HCT116 (cell line): ENCODE measurements around the gene SCN10A. TPM values are rescaled to one million over a fixed set of nuclear protein-coding genes. Genes with fewer than 3 reads are reported as not detected.

Experiments used
- ATAC-seq: fragments of 200-7000 bp; cut with Tn5 transposase; 2 replicates; pipeline ENCODE4 v1.9.1; 2020; ENCODE audit warnings: mild to moderate bottlenecking, moderate library complexity
- BruUV-seq: library from RNA; stranded (reverse); fragments of 400-500 nt; replicated peaks from 2 replicates; lab custom pipeline; 2021; lab: Mats Ljungman, UMichigan
- CTCF ChIA-PET: fragments of 300-600 bp; sonication (Branson Sonifier 250); formaldehyde crosslinking; loops from one replicate; lab custom pipeline; 2021; ENCODE audit warnings: antibody characterized with exemption; lab: Charles Lee
- POLR2A ChIA-PET: fragments of 300-600, 350-600 bp; sonication (Branson Sonifier 250); formaldehyde crosslinking; loops from one replicate; lab custom pipeline; 2021; ENCODE audit warnings: antibody characterized with exemption; lab: Charles Lee
- RAD21 ChIA-PET, 2 experiments: fragments of 300-600 bp; sonication (Branson Sonifier 250); formaldehyde crosslinking; loops; one replicate each; lab custom pipeline; 2023; ENCODE audit warnings: low total read pairs in 2 of 2; ENCODE audit not compliant: uncharacterized antibody in 2 of 2, unreplicated experiment in 2 of 2, low non-redundant PET in 1 of 2; lab: Charles Lee
- DNase-seq: peaks from one replicate; pipeline ENCODE4 v3.0.0-alpha.2; 2010; ENCODE audit warnings: low read depth, low spot score
- H2AFZ ChIP-seq: fragments of 200-600 bp; shearing (Covaris generic), sonication (generic); 2 replicates; pipeline ENCODE4 v1.6.1; 2017; ENCODE audit warnings: low read depth, mixed run types, mixed read lengths, antibody characterized with exemption, low read length; ENCODE audit not compliant: poor library complexity, severe bottlenecking
- H3K27ac ChIP-seq: 2 replicates; pipeline ENCODE4 v1.5.1; 2012; ENCODE audit warnings: low read depth, low read length
- H3K27me3 ChIP-seq: fragments of 200-600 bp; sonication (generic); 2 replicates; pipeline ENCODE4 v1.6.1; 2016; ENCODE audit warnings: mixed run types, low read length, mixed read lengths; ENCODE audit not compliant: insufficient read depth
- H3K36me3 ChIP-seq, 2 experiments: fragments of 200-500 bp in 1 of 2; fragments of 200-600 bp in 1 of 2; sonication (Bioruptor generic) in 1 of 2; sonication (generic) in 1 of 2; 2 replicates each; pipeline versions ENCODE4 v1.5.1 to v1.6.1; 2014 to 2016; ENCODE audit warnings: low read length in 2 of 2, inconsistent platforms in 1 of 2, mixed read lengths in 1 of 2, mixed run types in 1 of 2; ENCODE audit not compliant: insufficient read depth in 2 of 2, control insufficient read depth in 1 of 2
- H3K4me1 ChIP-seq, 2 experiments: fragments of 200-600 bp in 1 of 2; sonication (generic) in 1 of 2; 2 replicates each; pipeline versions ENCODE4 v1.5.1 to v1.6.1; 2012 to 2017; ENCODE audit warnings: low read length in 2 of 2, inconsistent platforms in 1 of 2, mild to moderate bottlenecking in 1 of 2, mixed read lengths in 1 of 2, mixed run types in 1 of 2, moderate library complexity in 1 of 2; ENCODE audit not compliant: insufficient read depth in 2 of 2, control insufficient read depth in 1 of 2
- H3K4me2 ChIP-seq: fragments of 200-600 bp; sonication (generic); 2 replicates; pipeline ENCODE4 v1.6.1; 2017; ENCODE audit warnings: mixed run types, low read length, mixed read lengths
- H3K4me3 ChIP-seq, 2 experiments: fragments of 200-600 bp in 1 of 2; sonication (generic) in 1 of 2; replicated peaks in 1 of 2; 2 replicates each; pipeline ENCODE4 v1.5.1; 2011 to 2016; ENCODE audit warnings: low read length in 2 of 2, control low read depth in 1 of 2, low read depth in 1 of 2, mild to moderate bottlenecking in 1 of 2, mixed read lengths in 1 of 2, mixed run types in 1 of 2
- H3K79me2 ChIP-seq: fragments of 200-600 bp; sonication (generic); 2 replicates; pipeline ENCODE4 v1.6.1; 2017; ENCODE audit warnings: mild to moderate bottlenecking, mixed run types, low read length, moderate library complexity, mixed read lengths; ENCODE audit not compliant: insufficient read depth
- H3K9ac ChIP-seq: fragments of 200-600 bp; sonication (generic); 2 replicates; pipeline ENCODE4 v1.6.1; 2016; ENCODE audit warnings: low read length, mixed read lengths
- H3K9me2 ChIP-seq: fragments of 200-600 bp; sonication (generic), shearing (Covaris generic); 2 replicates; pipeline ENCODE4 v1.6.1; 2017; ENCODE audit warnings: mixed run types, mild to moderate bottlenecking, moderate library complexity; ENCODE audit not compliant: insufficient read depth
- H3K9me3 ChIP-seq, 2 experiments: fragments of 200-500 bp in 1 of 2; fragments of 200-600 bp in 1 of 2; sonication (Bioruptor generic) in 1 of 2; sonication (generic) in 1 of 2; 2 replicates each; pipeline ENCODE4 v1.6.1; 2014 to 2017; ENCODE audit warnings: low read length in 2 of 2, mixed read lengths in 2 of 2, inconsistent platforms in 1 of 2, low read depth in 1 of 2, mild to moderate bottlenecking in 1 of 2, mixed run types in 1 of 2, moderate library complexity in 1 of 2; ENCODE audit not compliant: control insufficient read depth in 1 of 2, insufficient read depth in 1 of 2
- H4K20me1 ChIP-seq: fragments of 200-600 bp; sonication (generic), shearing (Covaris generic); 2 replicates; pipeline ENCODE4 v1.6.1; 2017; ENCODE audit warnings: mixed run types, mild to moderate bottlenecking, moderate library complexity; ENCODE audit not compliant: insufficient read depth
- CBX3 ChIP-seq: IDR thresholded peaks from 2 replicates; pipeline ENCODE4 v1.6.1; 2012; ENCODE audit warnings: low read depth
- EZH2 ChIP-seq: fragments of 200-600 bp; sonication (generic); IDR thresholded peaks from 2 replicates; pipeline ENCODE4 v1.6.1; 2017; ENCODE audit warnings: antibody characterized with exemption, mixed run types
- EZH2phosphoT487 ChIP-seq: fragments of 200-600 bp; IDR thresholded peaks from 2 replicates; pipeline ENCODE4 v1.6.1; 2018; ENCODE audit warnings: antibody characterized with exemption, borderline replicate concordance
- JUND ChIP-seq: IDR thresholded peaks from 2 replicates; pipeline ENCODE4 v1.6.1; 2012
- POLR2A ChIP-seq: IDR thresholded peaks from 2 replicates; pipeline ENCODE4 v1.7.0; 2011; ENCODE audit warnings: borderline replicate concordance; ENCODE audit not compliant: insufficient read depth, insufficient read length; ENCODE audit errors: extremely low read depth
- POLR2AphosphoS5 ChIP-seq: IDR thresholded peaks from 2 replicates; pipeline ENCODE4 v1.6.1; 2011; ENCODE audit warnings: mild to moderate bottlenecking, low read depth, low read length, moderate library complexity
- RAD21 ChIP-seq: IDR thresholded peaks from 2 replicates; pipeline ENCODE4 v1.6.1; 2012; ENCODE audit warnings: low read depth, mild to moderate bottlenecking
- SIN3A ChIP-seq: IDR thresholded peaks from 2 replicates; pipeline ENCODE4 v1.6.1; 2012; ENCODE audit warnings: low read depth
- SP1 ChIP-seq: IDR thresholded peaks from 2 replicates; pipeline ENCODE4 v1.6.1; 2012; ENCODE audit warnings: low read depth
- SRF ChIP-seq: IDR thresholded peaks from 2 replicates; pipeline ENCODE4 v1.6.1; 2012; ENCODE audit warnings: low read depth
- TCF7L2 ChIP-seq: IDR thresholded peaks from 2 replicates; pipeline ENCODE4 v1.7.0; 2011; ENCODE audit warnings: borderline replicate concordance, inconsistent platforms; ENCODE audit not compliant: insufficient read depth, insufficient read length; ENCODE audit errors: extremely low read depth
- ZFX ChIP-seq: fragments of 450-650 bp; IDR thresholded peaks from 2 replicates; pipeline ENCODE4 v1.6.1; 2017
- intact Hi-C: fragments of 100-400 bp; cut with micrococcal nuclease; formaldehyde crosslinking; loops from 2 replicates; pipeline ENCODE4 v1.10.0; 2022
- total RNA-seq: library from RNA; stranded (reverse); gene quantifications from one replicate; pipeline ENCODE4 v1.2.1, GENCODE V29; 2021; ENCODE audit not compliant: unreplicated experiment
- TF ChIP-seq, protein P1 (sequence below): IDR thresholded peaks from 2 replicates; pipeline ENCODE4 v1.6.1; 2012
- TF ChIP-seq, protein P2 (sequence below): IDR thresholded peaks from 2 replicates; pipeline ENCODE4 v1.6.1; 2012
- TF ChIP-seq, protein P3 (sequence below): IDR thresholded peaks from 2 replicates; pipeline ENCODE4 v1.6.1; 2011; ENCODE audit warnings: mild to moderate bottlenecking, low read length, moderate library complexity; ENCODE audit not compliant: insufficient replicate concordance; ENCODE audit errors: extremely low read depth
- TF ChIP-seq, protein P4 (sequence below), 3 experiments: fragments of 200-600 bp in 1 of 3; sonication (generic) in 1 of 3; IDR thresholded peaks in 2 of 3; conservative IDR thresholded peaks in 1 of 3; 2 replicates each; pipeline ENCODE4 v1.5.1; 2012 to 2017; ENCODE audit warnings: low read depth in 2 of 3, low read length in 2 of 3, antibody characterized with exemption in 1 of 3, borderline replicate concordance in 1 of 3, control low read depth in 1 of 3, mild to moderate bottlenecking in 1 of 3, mixed read lengths in 1 of 3, mixed run types in 1 of 3, moderate library complexity in 1 of 3; ENCODE audit not compliant: insufficient read depth in 1 of 3

SCN10A gene
- total RNA-seq, 1 experiment from 2014 or later = not detected

DNA sequence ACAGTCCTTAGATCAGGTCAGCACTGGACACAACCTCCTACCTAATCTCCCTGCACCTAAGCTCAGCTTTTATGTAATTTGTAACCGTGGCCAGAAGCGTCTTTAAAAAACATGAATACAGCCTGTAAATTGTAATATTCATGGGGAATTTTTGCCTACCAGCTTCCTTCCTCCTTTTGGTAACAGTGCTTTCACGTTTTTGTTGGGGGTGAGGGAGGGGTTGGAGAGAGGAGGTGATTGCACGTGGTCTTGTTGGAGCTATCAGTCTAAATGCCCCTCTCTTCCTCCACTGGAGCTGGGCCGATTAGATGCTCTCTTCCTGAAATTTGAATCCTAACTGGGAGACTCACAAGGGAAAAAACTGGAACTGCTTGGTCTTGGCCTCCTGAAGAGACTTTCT lies 131.5 kb downstream of the SCN10A start:
- intact Hi-C loops = no loop called here
- no peak for TF ChIP-seq TCF7L2
- TF ChIP-seq SIN3A = no peak
- no peak for TF ChIP-seq POLR2A
- TF ChIP-seq, protein P1, sequence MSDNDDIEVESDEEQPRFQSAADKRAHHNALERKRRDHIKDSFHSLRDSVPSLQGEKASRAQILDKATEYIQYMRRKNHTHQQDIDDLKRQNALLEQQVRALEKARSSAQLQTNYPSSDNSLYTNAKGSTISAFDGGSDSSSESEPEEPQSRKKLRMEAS = no peak
- TF ChIP-seq, all 23 proteins: peak for 0
- peaks cover 32% of the 10 kb centered on the region for H3K27me3 ChIP-seq

DNA sequence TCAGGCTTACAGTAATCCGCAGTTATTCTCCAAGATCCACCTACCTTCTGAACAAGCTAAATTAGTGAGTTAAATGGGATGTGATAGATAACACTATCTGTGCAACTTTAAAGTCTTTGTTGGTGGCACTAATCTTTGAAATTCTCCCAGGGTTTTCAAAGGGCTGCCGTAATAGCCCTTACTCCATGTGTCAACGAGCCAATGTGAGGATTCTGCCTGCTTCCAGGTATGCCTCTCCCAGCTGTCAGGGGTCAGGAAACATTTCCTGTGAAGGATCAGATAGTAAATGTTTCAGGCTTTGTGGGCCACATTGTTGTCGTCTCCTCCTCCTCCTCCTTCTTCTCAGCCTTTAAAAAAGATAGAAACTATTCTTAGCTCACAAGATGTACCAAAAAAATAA lies 146.3 kb downstream of the SCN10A start:
- Histone ChIP-seq H4K20me1 (no peaks in the 10 kb centered on the region), H3K79me2 (no peaks in the 10 kb centered on the region), H3K9ac (no peak overlapping the region), H3K4me1 (no peaks in the 10 kb centered on the region), H3K36me3 (no peaks in the 10 kb centered on the region), H3K4me2 (no peak overlapping the region), H3K27ac (no peak overlapping the region), H3K9me2 (no peaks in the 10 kb centered on the region), H2AFZ (no peak overlapping the region), H3K9me3 (no peaks in the 10 kb centered on the region), H3K27me3 (no peaks in the 10 kb centered on the region), H3K4me3 (no peak overlapping the region)
- BruUV-seq = no TSS peak
- POLR2A ChIA-PET = no interaction called here
- TF ChIP-seq SRF (no peak), RAD21 (no peak), SP1 (no peak), POLR2A (no peak), JUND (no peak), TCF7L2 (no peak), EZH2phosphoT487 (no peak), EZH2 (no peak), ZFX (no peak), CBX3 (no peak), POLR2AphosphoS5 (no peak)
- TF ChIP-seq, protein P2, sequence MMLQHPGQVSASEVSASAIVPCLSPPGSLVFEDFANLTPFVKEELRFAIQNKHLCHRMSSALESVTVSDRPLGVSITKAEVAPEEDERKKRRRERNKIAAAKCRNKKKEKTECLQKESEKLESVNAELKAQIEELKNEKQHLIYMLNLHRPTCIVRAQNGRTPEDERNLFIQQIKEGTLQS = no peak
- TF ChIP-seq, protein P3, sequence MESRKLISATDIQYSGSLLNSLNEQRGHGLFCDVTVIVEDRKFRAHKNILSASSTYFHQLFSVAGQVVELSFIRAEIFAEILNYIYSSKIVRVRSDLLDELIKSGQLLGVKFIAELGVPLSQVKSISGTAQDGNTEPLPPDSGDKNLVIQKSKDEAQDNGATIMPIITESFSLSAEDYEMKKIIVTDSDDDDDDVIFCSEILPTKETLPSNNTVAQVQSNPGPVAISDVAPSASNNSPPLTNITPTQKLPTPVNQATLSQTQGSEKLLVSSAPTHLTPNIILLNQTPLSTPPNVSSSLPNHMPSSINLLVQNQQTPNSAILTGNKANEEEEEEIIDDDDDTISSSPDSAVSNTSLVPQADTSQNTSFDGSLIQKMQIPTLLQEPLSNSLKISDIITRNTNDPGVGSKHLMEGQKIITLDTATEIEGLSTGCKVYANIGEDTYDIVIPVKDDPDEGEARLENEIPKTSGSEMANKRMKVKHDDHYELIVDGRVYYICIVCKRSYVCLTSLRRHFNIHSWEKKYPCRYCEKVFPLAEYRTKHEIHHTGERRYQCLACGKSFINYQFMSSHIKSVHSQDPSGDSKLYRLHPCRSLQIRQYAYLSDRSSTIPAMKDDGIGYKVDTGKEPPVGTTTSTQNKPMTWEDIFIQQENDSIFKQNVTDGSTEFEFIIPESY = no peak
- TF ChIP-seq, protein P4, sequence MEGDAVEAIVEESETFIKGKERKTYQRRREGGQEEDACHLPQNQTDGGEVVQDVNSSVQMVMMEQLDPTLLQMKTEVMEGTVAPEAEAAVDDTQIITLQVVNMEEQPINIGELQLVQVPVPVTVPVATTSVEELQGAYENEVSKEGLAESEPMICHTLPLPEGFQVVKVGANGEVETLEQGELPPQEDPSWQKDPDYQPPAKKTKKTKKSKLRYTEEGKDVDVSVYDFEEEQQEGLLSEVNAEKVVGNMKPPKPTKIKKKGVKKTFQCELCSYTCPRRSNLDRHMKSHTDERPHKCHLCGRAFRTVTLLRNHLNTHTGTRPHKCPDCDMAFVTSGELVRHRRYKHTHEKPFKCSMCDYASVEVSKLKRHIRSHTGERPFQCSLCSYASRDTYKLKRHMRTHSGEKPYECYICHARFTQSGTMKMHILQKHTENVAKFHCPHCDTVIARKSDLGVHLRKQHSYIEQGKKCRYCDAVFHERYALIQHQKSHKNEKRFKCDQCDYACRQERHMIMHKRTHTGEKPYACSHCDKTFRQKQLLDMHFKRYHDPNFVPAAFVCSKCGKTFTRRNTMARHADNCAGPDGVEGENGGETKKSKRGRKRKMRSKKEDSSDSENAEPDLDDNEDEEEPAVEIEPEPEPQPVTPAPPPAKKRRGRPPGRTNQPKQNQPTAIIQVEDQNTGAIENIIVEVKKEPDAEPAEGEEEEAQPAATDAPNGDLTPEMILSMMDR (IDR thresholded peaks at IDR 0.05 in 2 of 3, conservative IDR thresholded peaks at IDR 0.05 in 1 of 3; ENCODE audit: borderline replicate concordance in 1 of 3, insufficient read depth in 1 of 3, low read depth in 2 of 3, low read length in 2 of 3) = no peak
- TF ChIP-seq, protein P1 = no peak
- DNase-seq = no peak
- CTCF ChIA-PET = no interaction called here
- RAD21 ChIA-PET = no interaction called here
- no peak for ATAC-seq
- intact Hi-C loops = no loop called here

More for the DNA sequence above, 131.5 kb downstream of the SCN10A start:
- RAD21 ChIA-PET = no interaction called here
- Histone ChIP-seq H3K9me2 (no peaks in the 10 kb centered on the region), H3K9me3 (no peaks in the 10 kb centered on the region), H3K4me3 (no peak overlapping the region), H3K4me1 (no peaks in the 10 kb centered on the region), H3K9ac (no peak overlapping the region), H3K27ac (no peak overlapping the region), H3K36me3 (no peaks in the 10 kb centered on the region), H3K4me2 (no peak overlapping the region), H4K20me1 (no peaks in the 10 kb centered on the region), H2AFZ (no peak overlapping the region), H3K79me2 (no peaks in the 10 kb centered on the region)
- POLR2A ChIA-PET = no interaction called here
- no TSS peak for BruUV-seq
- CTCF ChIA-PET = no interaction called here
- DNase-seq (no peak), ATAC-seq (no peak)
